ENCODE data around the gene FBXL12.

The FBXL12 gene

GRCh38 chr19:9818734-9819595, at the start of gene FBXL12 (continued):
- TF ChIP-seq ZNF23 (tag by site-specific recombination; IDR thresholded peaks at IDR 0.05; ENCODE audit: borderline replicate concordance) = no peak
- TF ChIP-seq, protein P1, sequence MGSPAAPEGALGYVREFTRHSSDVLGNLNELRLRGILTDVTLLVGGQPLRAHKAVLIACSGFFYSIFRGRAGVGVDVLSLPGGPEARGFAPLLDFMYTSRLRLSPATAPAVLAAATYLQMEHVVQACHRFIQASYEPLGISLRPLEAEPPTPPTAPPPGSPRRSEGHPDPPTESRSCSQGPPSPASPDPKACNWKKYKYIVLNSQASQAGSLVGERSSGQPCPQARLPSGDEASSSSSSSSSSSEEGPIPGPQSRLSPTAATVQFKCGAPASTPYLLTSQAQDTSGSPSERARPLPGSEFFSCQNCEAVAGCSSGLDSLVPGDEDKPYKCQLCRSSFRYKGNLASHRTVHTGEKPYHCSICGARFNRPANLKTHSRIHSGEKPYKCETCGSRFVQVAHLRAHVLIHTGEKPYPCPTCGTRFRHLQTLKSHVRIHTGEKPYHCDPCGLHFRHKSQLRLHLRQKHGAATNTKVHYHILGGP (tag by site-specific recombination; IDR thresholded peaks at IDR 0.05) = no peak
- TF ChIP-seq KLF9 (tag by site-specific recombination; IDR thresholded peaks at IDR 0.05; ENCODE audit: low read depth) = peak; percentile 68
- no peak for TF ChIP-seq ZNF701 (tag by site-specific recombination; IDR thresholded peaks at IDR 0.05)
- TF ChIP-seq SP2 (tag by site-specific recombination; IDR thresholded peaks at IDR 0.05) = peak; percentile 68
- no peak for TF ChIP-seq ZNF837 (tag by site-specific recombination; IDR thresholded peaks at IDR 0.05)
- TF ChIP-seq, protein P2, sequence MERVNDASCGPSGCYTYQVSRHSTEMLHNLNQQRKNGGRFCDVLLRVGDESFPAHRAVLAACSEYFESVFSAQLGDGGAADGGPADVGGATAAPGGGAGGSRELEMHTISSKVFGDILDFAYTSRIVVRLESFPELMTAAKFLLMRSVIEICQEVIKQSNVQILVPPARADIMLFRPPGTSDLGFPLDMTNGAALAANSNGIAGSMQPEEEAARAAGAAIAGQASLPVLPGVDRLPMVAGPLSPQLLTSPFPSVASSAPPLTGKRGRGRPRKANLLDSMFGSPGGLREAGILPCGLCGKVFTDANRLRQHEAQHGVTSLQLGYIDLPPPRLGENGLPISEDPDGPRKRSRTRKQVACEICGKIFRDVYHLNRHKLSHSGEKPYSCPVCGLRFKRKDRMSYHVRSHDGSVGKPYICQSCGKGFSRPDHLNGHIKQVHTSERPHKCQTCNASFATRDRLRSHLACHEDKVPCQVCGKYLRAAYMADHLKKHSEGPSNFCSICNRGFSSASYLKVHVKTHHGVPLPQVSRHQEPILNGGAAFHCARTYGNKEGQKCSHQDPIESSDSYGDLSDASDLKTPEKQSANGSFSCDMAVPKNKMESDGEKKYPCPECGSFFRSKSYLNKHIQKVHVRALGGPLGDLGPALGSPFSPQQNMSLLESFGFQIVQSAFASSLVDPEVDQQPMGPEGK (tag by site-specific recombination; IDR thresholded peaks at IDR 0.05) = peak; percentile 84
- TF ChIP-seq SALL2 (tag by site-specific recombination; IDR thresholded peaks at IDR 0.05; ENCODE audit: borderline replicate concordance) = no peak
- TF ChIP-seq ZNF202 (tag by site-specific recombination; IDR thresholded peaks at IDR 0.05; ENCODE audit: borderline replicate concordance) = no peak
- no peak for TF ChIP-seq HIC1 (tag by site-specific recombination; IDR thresholded peaks at IDR 0.05)
- peak; percentile 60 for TF ChIP-seq GLIS1 (tag by site-specific recombination; IDR thresholded peaks at IDR 0.05)
- no peak for TF ChIP-seq ZBTB8A (tag by site-specific recombination; IDR thresholded peaks at IDR 0.05)
- TF ChIP-seq, protein P3, sequence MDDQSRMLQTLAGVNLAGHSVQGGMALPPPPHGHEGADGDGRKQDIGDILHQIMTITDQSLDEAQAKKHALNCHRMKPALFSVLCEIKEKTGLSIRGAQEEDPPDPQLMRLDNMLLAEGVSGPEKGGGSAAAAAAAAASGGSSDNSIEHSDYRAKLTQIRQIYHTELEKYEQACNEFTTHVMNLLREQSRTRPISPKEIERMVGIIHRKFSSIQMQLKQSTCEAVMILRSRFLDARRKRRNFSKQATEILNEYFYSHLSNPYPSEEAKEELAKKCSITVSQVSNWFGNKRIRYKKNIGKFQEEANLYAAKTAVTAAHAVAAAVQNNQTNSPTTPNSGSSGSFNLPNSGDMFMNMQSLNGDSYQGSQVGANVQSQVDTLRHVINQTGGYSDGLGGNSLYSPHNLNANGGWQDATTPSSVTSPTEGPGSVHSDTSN (CRISPR knock-in tag; IDR thresholded peaks at IDR 0.05) = no peak
- TF ChIP-seq ZNF768 (tag by site-specific recombination; IDR thresholded peaks at IDR 0.05) = no peak
- TF ChIP-seq ZNF174 (tag by site-specific recombination; IDR thresholded peaks at IDR 0.05) = no peak
- TF ChIP-seq ZNF843 (tag by site-specific recombination; IDR thresholded peaks at IDR 0.05) = 0 out of 2 replicates have a peak, but pooled peaks have one; percentile 36

DNA sequence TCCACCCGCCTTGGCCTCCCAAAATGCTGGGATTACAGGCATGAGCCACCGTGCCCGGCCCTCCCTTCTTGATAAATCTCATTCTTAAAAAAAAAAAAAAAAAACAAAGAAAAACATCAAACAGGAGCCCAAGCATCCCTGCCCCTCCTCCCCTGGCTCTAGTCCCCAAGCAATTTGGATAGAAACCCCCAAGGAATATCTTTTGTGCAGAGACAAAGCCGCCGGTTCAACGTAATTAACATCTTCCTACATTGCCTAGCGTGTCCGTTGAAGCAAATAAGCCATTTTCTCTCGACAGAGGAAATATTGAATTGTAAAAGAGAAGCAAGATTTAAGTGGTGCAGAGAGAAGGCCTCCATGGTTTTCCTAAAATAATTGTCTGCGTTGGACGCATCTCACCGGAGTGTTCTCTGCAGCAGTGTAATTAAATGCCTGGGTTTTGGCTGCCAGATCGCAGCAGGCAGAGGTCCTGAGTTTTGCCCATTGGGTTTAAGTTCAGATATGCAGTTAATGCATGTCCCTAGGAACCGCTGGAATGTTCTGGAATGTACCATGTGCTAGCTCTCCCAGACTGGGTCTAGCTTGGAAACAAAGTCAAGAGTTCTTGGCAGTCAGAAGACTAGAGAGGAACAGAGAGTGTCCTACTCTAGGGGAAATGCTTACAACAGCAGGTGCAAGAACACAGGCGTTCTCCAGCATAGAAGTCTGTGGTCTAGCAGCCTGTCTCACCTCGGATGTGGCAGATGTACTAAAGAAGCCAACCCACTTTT, 47.0 kb upstream of the FBXL12 start:
- CTCF ChIA-PET = interaction anchor here (1.1 kb wide), 1 partner anchor 65 kb away, joined by 3 read pairs; no protein-coding TSS in a partner anchor

More for the DNA sequence above, 47.0 kb upstream of the FBXL12 start:
- TF ChIP-seq ZNF580 (tag by site-specific recombination; IDR thresholded peaks at IDR 0.05) = no peak
- no peak for TF ChIP-seq ZNF350 (tag by site-specific recombination; IDR thresholded peaks at IDR 0.05)
- TF ChIP-seq, protein P4, sequence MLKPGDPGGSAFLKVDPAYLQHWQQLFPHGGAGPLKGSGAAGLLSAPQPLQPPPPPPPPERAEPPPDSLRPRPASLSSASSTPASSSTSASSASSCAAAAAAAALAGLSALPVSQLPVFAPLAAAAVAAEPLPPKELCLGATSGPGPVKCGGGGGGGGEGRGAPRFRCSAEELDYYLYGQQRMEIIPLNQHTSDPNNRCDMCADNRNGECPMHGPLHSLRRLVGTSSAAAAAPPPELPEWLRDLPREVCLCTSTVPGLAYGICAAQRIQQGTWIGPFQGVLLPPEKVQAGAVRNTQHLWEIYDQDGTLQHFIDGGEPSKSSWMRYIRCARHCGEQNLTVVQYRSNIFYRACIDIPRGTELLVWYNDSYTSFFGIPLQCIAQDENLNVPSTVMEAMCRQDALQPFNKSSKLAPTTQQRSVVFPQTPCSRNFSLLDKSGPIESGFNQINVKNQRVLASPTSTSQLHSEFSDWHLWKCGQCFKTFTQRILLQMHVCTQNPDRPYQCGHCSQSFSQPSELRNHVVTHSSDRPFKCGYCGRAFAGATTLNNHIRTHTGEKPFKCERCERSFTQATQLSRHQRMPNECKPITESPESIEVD (tag by site-specific recombination; IDR thresholded peaks at IDR 0.05) = no peak
- TF ChIP-seq ZFP41 (tag by site-specific recombination; IDR thresholded peaks at IDR 0.05; ENCODE audit: borderline replicate concordance) = no peak
- TF ChIP-seq ZFP3 (tag by site-specific recombination; IDR thresholded peaks at IDR 0.05; ENCODE audit: low read depth) = no peak
- H3K4me1 ChIP-seq (ENCODE audit: control insufficient read depth, insufficient read depth, low read length) = no peaks in the 10 kb centered on the region
- H3K9me3 ChIP-seq (ENCODE audit: control insufficient read depth, insufficient read depth, low read depth, low read length) = no peaks in the 10 kb centered on the region
- no peaks in the 10 kb centered on the region for H3K36me3 ChIP-seq (ENCODE audit: control insufficient read depth in 2 of 2, insufficient read depth in 1 of 2, low read length in 2 of 2)
- POLR2A ChIA-PET = no interaction called here
- no peak overlapping the region for H3K27ac ChIP-seq (ENCODE audit: extremely low read depth, low read depth, low read length)
- no peak overlapping the region for H3K4me3 ChIP-seq (ENCODE audit: low read depth, low read length)
